Activated CD4-positive, alpha-beta memory T cell treated with anti-CD3 and anti-CD28 coated beads, Interleukin-2, amount 10 ng/mL, durations not matched to agents 7 days and 5 days (primary cell): ENCODE results near the gene ERGIC2. TPM values are rescaled to one million over a fixed set of nuclear protein-coding genes. Genes with fewer than 3 reads are reported as not detected.
"Not testable (repeated sequence)": the region's sequence is repeated elsewhere in the genome, so short reads cannot be mapped to it uniquely, and the experiment has no call there.

Experiments used
- CTCF ChIA-PET: fragments of 350-600 bp; sonication (Branson Sonifier 250); formaldehyde crosslinking; loops from one replicate; lab custom pipeline; 2021; ENCODE audit warnings: antibody characterized with exemption, inconsistent platforms; lab: Charles Lee
- POLR2A ChIA-PET: fragments of 350-600 bp; sonication (Branson Sonifier 250); formaldehyde crosslinking; loops from one replicate; lab custom pipeline; 2021; ENCODE audit warnings: antibody characterized with exemption; lab: Charles Lee
- DNase-seq: peaks from one replicate; pipeline ENCODE4 v3.0.0-alpha.2; 2020
- H3K27ac Mint-ChIP-seq: one replicate; pipeline ENCODE4 v1.8.0; 2021; ENCODE audit warnings: mild to moderate bottlenecking, mixed read lengths
- H3K27me3 Mint-ChIP-seq: one replicate; pipeline ENCODE4 v1.8.0; 2021; ENCODE audit warnings: mixed read lengths
- H3K36me3 Mint-ChIP-seq: one replicate; pipeline ENCODE4 v1.8.0; 2021; ENCODE audit warnings: low read depth, mixed read lengths
- H3K4me1 Mint-ChIP-seq: one replicate; pipeline ENCODE4 v1.8.0; 2021; ENCODE audit warnings: mixed read lengths
- H3K4me3 Mint-ChIP-seq: one replicate; pipeline ENCODE4 v1.8.0; 2021; ENCODE audit warnings: mild to moderate bottlenecking, mixed read lengths
- H3K9me3 Mint-ChIP-seq: one replicate; pipeline ENCODE4 v1.8.0; 2021; ENCODE audit warnings: mixed read lengths
- total RNA-seq, 2 experiments: library from RNA; stranded (reverse); gene quantifications; one replicate each; pipeline ENCODE4 v1.2.3, GENCODE V29; 2021

The ERGIC2 gene
- total RNA-seq, 2 experiments from 2014 or later: 77.8 to 85.1 TPM

DNA sequence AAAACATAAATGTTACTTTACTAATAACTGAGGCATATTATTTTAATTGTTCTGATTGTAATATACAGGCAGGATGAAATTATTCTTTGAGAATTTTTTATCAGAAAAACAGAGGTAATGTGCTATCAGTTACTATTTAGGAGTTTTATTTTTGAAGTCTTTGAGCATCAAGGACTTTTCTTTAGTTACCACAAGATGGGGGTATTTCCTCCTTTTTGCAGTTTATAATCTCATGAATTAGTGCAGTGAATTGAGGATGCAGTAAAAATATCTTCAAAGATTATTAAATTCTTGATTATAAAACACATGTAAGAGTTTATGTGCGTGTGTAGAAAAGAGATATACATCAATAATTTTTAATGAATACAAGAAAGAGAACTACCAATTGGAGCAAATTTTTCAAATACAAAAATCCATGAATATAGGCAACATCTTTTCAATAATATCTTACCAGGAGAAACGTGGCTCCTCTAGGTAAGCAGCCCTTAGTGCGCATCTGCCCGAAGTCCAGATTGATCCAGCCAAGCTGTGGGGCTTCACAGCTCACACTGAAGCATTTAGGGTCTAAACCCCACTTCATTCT is 71.6 kb downstream of the ERGIC2 start:
- no peak overlapping the region for H3K27ac Mint-ChIP-seq
- no peak for DNase-seq
- POLR2A ChIA-PET: no interaction called here
- H3K27me3 Mint-ChIP-seq: no peaks in the 10 kb centered on the region
- no peaks in the 10 kb centered on the region for H3K36me3 Mint-ChIP-seq
- CTCF ChIA-PET: interaction anchor here (2.3 kb wide), 1 partner anchor 9 kb away, joined by 12 read pairs; no protein-coding TSS in a partner anchor
- no peaks in the 10 kb centered on the region for H3K4me1 Mint-ChIP-seq
- H3K4me3 Mint-ChIP-seq: no peak overlapping the region
- no peaks in the 10 kb centered on the region for H3K9me3 Mint-ChIP-seq

DNA sequence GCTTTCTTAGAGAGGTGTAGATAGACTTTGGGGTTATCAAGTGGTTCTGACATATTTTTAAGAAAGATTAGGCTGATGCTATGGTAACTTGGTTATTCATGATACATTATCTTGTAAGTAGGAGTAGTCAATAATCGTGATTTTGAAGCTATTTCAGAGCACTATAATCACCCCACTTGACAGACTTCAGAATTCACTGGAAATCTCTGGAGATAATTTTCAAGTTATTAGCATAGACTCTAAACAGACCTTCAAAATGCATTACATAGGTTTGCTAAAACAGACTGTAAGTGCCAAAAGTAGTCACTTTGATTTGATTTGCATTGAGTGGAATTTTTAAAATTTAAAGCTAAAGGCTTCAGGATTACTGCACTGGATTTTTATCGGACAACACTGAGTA is 74.3 kb downstream of the ERGIC2 start:
- H3K9me3 Mint-ChIP-seq: no peaks in the 10 kb centered on the region
- ChIA-PET POLR2A (no interaction called here), CTCF (interaction anchor here (1.2 kb wide), 1 partner anchor 11 kb away, joined by 6 read pairs; no protein-coding TSS in a partner anchor)
- H3K27ac Mint-ChIP-seq: no peak overlapping the region
- no peak for DNase-seq
- H3K36me3 Mint-ChIP-seq: no peaks in the 10 kb centered on the region
- H3K4me3 Mint-ChIP-seq: no peak overlapping the region
- H3K27me3 Mint-ChIP-seq: no peaks in the 10 kb centered on the region
- no peaks in the 10 kb centered on the region for H3K4me1 Mint-ChIP-seq

GRCh38 chr12:29306266-29306665 is 74.7 kb downstream of the ERGIC2 start:
- H3K27ac Mint-ChIP-seq: no peak overlapping the region
- H3K9me3 Mint-ChIP-seq: no peaks in the 10 kb centered on the region
- no peaks in the 10 kb centered on the region for H3K36me3 Mint-ChIP-seq
- ChIA-PET CTCF (interaction anchor here (1.2 kb wide), 1 partner anchor 11 kb away, joined by 6 read pairs; no protein-coding TSS in a partner anchor), POLR2A (no interaction called here)
- DNase-seq: no peak
- H3K27me3 Mint-ChIP-seq: no peaks in the 10 kb centered on the region
- H3K4me3 Mint-ChIP-seq: no peak overlapping the region
- H3K4me1 Mint-ChIP-seq: no peaks in the 10 kb centered on the region

- H3K4me1 Mint-ChIP-seq: no peaks in the 10 kb centered on the region
- no peaks in the 10 kb centered on the region for H3K36me3 Mint-ChIP-seq
- CTCF ChIA-PET: no interaction called here
- no peak overlapping the region for H3K27ac Mint-ChIP-seq
- POLR2A ChIA-PET: no interaction called here
- no peak overlapping the region for H3K4me3 Mint-ChIP-seq
- DNase-seq: no peak
- H3K9me3 Mint-ChIP-seq: no peaks in the 10 kb centered on the region
- no peaks in the 10 kb centered on the region for H3K27me3 Mint-ChIP-seq
Measured at GRCh38 chr12:29304388-29304787, 76.6 kb downstream of the ERGIC2 start.

DNA sequence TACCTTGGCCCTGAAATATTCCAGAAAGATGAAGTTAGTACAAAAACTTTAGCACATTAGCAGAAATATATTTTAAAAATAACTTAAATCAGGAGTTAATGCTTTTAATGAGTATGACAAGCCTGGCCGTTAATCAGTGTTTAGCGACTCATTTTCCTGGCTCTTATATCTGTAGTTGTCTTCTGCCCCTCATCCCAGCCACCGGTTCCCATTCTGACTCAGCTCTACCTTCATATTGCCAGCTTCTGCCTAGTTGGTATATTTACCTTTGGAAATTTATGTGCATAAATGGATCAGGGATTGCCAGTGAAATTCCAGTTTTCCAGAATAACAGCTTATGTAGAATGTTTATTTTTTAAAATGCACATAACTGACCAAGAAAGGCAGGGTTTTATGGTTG is 79.9 kb downstream of the ERGIC2 start:
- DNase-seq: no peak
- Mint-ChIP-seq H3K4me3 (no peak overlapping the region), H3K27me3 (no peaks in the 10 kb centered on the region), H3K27ac (no peak overlapping the region), H3K9me3 (no peaks in the 10 kb centered on the region), H3K4me1 (no peaks in the 10 kb centered on the region), H3K36me3 (no peaks in the 10 kb centered on the region)
- POLR2A ChIA-PET: no interaction called here
- CTCF ChIA-PET: interaction anchor here (0.6 kb wide), 1 partner anchor 727 kb away, joined by 3 read pairs; no protein-coding TSS in a partner anchor

- POLR2A ChIA-PET: no interaction called here
- no peaks in the 10 kb centered on the region for H3K36me3 Mint-ChIP-seq
- H3K27ac Mint-ChIP-seq: no peak overlapping the region
- no peak for DNase-seq
- H3K4me1 Mint-ChIP-seq: no peaks in the 10 kb centered on the region
- no peaks in the 10 kb centered on the region for H3K27me3 Mint-ChIP-seq
- H3K4me3 Mint-ChIP-seq: no peak overlapping the region
- CTCF ChIA-PET: no interaction called here
- no peaks in the 10 kb centered on the region for H3K9me3 Mint-ChIP-seq
Measured at GRCh38 chr12:29299633-29300032, 81.3 kb downstream of the ERGIC2 start.

DNA sequence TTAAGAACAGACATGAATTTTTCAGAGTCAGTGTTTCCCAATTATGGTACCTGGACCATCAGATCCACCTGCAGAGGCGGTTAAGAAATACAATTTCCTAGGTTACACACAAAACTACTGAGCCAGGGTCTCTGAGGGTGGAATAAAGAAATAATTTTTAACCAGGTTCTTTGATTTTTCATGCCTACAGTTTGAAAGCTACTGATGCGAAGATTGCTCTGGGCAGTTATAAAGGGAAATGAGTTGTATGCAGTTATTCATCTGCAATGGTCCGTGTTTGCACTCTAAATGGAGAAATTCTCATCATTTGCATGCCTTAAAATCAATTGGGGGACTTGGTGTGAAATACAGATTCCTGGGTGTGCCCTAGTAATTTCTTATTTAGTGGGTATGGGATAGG is 89.7 kb downstream of the ERGIC2 start:
- no peak overlapping the region for H3K27ac Mint-ChIP-seq
- no peaks in the 10 kb centered on the region for H3K36me3 Mint-ChIP-seq
- no peaks in the 10 kb centered on the region for H3K4me1 Mint-ChIP-seq
- POLR2A ChIA-PET: no interaction called here
- CTCF ChIA-PET: no interaction called here
- no peaks in the 10 kb centered on the region for H3K27me3 Mint-ChIP-seq
- no peak overlapping the region for H3K4me3 Mint-ChIP-seq
- DNase-seq: no peak
- peaks cover 2% of the 10 kb centered on the region for H3K9me3 Mint-ChIP-seq

- H3K4me1 Mint-ChIP-seq, H3K27me3 Mint-ChIP-seq, CTCF ChIA-PET, H3K27ac Mint-ChIP-seq, H3K36me3 Mint-ChIP-seq, H3K4me3 Mint-ChIP-seq, POLR2A ChIA-PET, DNase-seq, H3K9me3 Mint-ChIP-seq: not testable (repeated sequence)
Measured at GRCh38 chr12:29290475-29290874, 90.5 kb downstream of the ERGIC2 start.

GRCh38 chr12:29288031-29288430 is 92.9 kb downstream of the ERGIC2 start:
- no peak overlapping the region for H3K4me3 Mint-ChIP-seq
- no peak overlapping the region for H3K27ac Mint-ChIP-seq
- no peaks in the 10 kb centered on the region for H3K27me3 Mint-ChIP-seq
- CTCF ChIA-PET: no interaction called here
- no peaks in the 10 kb centered on the region for H3K36me3 Mint-ChIP-seq
- no peak for DNase-seq
- H3K9me3 Mint-ChIP-seq: peaks cover 2% of the 10 kb centered on the region
- POLR2A ChIA-PET: no interaction called here
- H3K4me1 Mint-ChIP-seq: no peaks in the 10 kb centered on the region

DNA sequence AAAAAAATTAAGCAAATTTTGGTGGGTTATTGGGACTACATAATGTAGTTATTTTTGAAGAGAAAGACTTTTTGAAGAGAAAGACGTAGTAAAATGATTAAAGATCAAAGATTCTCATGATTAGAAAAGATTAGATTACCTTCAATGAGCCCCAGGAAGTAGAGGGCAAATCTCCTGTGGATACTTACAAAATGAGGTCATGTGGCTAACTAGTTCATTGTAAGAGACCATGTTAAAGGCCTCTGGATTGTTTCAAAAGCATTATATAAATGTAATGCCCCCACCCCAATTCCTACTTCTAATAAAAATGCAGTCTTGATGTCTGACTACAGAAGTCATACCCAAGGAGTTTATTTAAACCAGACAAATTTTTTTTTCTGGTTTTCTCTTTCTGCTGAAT is 93.3 kb downstream of the ERGIC2 start:
- no peak overlapping the region for H3K27ac Mint-ChIP-seq
- H3K4me1 Mint-ChIP-seq: no peaks in the 10 kb centered on the region
- DNase-seq: no peak
- H3K9me3 Mint-ChIP-seq: peaks cover 2% of the 10 kb centered on the region
- H3K27me3 Mint-ChIP-seq: no peaks in the 10 kb centered on the region
- ChIA-PET CTCF (no interaction called here), POLR2A (no interaction called here)
- H3K36me3 Mint-ChIP-seq: no peaks in the 10 kb centered on the region
- H3K4me3 Mint-ChIP-seq: no peak overlapping the region

Other genes starting within 250 kb of the ERGIC2 start
- 10 to 100 TPM; 19.1 to 19.9 TPM for gene FAR2, start 231.9 kb downstream of the ERGIC2 start, total RNA-seq
- gene OVCH1, start 116.5 kb upstream of the ERGIC2 start, total RNA-seq: not detected